ENCODE results near the gene ZC3H12A.

DNA sequence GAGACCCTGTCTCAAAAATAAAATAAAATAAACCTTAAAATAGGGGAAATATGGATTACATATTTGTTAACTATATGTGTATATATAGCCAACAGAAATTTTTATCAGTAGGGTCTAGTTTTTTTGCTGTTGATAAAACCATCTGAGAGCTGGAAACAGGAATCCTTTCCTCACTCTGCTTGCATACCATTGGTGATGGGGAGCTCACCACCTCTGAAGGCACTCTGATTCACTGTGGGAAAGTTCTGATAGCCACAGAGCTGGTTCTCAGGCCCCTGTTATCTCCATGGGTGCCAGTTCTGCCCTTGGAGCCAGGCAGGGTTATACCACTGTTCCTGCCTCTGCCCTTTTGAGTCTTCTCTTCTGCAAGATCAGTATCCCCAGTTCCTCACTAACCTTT is 17.8 kb upstream of the ZC3H12A start:
- TF ChIP-seq, protein P1, sequence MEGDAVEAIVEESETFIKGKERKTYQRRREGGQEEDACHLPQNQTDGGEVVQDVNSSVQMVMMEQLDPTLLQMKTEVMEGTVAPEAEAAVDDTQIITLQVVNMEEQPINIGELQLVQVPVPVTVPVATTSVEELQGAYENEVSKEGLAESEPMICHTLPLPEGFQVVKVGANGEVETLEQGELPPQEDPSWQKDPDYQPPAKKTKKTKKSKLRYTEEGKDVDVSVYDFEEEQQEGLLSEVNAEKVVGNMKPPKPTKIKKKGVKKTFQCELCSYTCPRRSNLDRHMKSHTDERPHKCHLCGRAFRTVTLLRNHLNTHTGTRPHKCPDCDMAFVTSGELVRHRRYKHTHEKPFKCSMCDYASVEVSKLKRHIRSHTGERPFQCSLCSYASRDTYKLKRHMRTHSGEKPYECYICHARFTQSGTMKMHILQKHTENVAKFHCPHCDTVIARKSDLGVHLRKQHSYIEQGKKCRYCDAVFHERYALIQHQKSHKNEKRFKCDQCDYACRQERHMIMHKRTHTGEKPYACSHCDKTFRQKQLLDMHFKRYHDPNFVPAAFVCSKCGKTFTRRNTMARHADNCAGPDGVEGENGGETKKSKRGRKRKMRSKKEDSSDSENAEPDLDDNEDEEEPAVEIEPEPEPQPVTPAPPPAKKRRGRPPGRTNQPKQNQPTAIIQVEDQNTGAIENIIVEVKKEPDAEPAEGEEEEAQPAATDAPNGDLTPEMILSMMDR (IDR thresholded peaks at IDR 0.05), result no peak
- TF ChIP-seq POLR2A (IDR thresholded peaks at IDR 0.05) (no peak), EP300 (IDR thresholded peaks at IDR 0.05) (no peak)

Data from ovary (tissue), 3 donors.